ENCODE measurements around the gene RNU1-3. TPM values are rescaled to one million over a fixed set of nuclear protein-coding genes. Genes with fewer than 3 reads are reported as not detected.
A peak's percentile ranks its signal among the peaks of the same experiment; 100 is the strongest.
"Not testable (repeated sequence)": the region's sequence is repeated elsewhere in the genome, so short reads cannot be mapped to it uniquely, and the experiment has no call there.

The RNU1-3 gene
- total RNA-seq, 1 experiment from 2014 or later = under 0.01 TPM

- not testable (repeated sequence) for H3K4me3 ChIP-seq (ENCODE audit: insufficient read depth, low read depth, low read length); DNase-seq; H3K36me3 ChIP-seq (replicated peaks; ENCODE audit: control insufficient read depth, insufficient read depth, low read length); H3K27me3 ChIP-seq (ENCODE audit: control insufficient read depth, insufficient read depth, low read length)
Measured at GRCh38 chr1:16651560-16651959, 15.2 kb downstream of the RNU1-3 start.

GRCh38 chr1:16649960-16650359, 16.8 kb downstream of the RNU1-3 start:
- DNase-seq; H3K27me3 ChIP-seq (ENCODE audit: control insufficient read depth, insufficient read depth, low read length): not testable (repeated sequence)

GRCh38 chr1:16649390-16649789, 17.4 kb downstream of the RNU1-3 start:
- H3K36me3 ChIP-seq (replicated peaks; ENCODE audit: control insufficient read depth, insufficient read depth, low read length); H3K4me3 ChIP-seq (ENCODE audit: insufficient read depth, low read depth, low read length); DNase-seq; H3K27me3 ChIP-seq (ENCODE audit: control insufficient read depth, insufficient read depth, low read length): not testable (repeated sequence)

More at GRCh38 chr1:16649960-16650359, 16.8 kb downstream of the RNU1-3 start:
- H3K36me3 ChIP-seq (replicated peaks; ENCODE audit: control insufficient read depth, insufficient read depth, low read length); H3K4me3 ChIP-seq (ENCODE audit: insufficient read depth, low read depth, low read length): not testable (repeated sequence)

- H3K27me3 ChIP-seq (ENCODE audit: control insufficient read depth, insufficient read depth, low read length); H3K36me3 ChIP-seq (replicated peaks; ENCODE audit: control insufficient read depth, insufficient read depth, low read length); H3K4me3 ChIP-seq (ENCODE audit: insufficient read depth, low read depth, low read length); DNase-seq: not testable (repeated sequence)
Measured at GRCh38 chr1:16648756-16649155, 18.0 kb downstream of the RNU1-3 start.

GRCh38 chr1:16648250-16648649, 18.5 kb downstream of the RNU1-3 start:
- not testable (repeated sequence) for H3K27me3 ChIP-seq (ENCODE audit: control insufficient read depth, insufficient read depth, low read length); DNase-seq; H3K36me3 ChIP-seq (replicated peaks; ENCODE audit: control insufficient read depth, insufficient read depth, low read length)
- H3K4me3 ChIP-seq (ENCODE audit: insufficient read depth, low read depth, low read length) = peak overlapping the region; percentile 14; the same call in 1 of the 2 replicates

- H3K36me3 ChIP-seq (replicated peaks; ENCODE audit: control insufficient read depth, insufficient read depth, low read length); DNase-seq; H3K27me3 ChIP-seq (ENCODE audit: control insufficient read depth, insufficient read depth, low read length): not testable (repeated sequence)
- peak overlapping the region; percentile 28; the same call in 1 of the 2 replicates for H3K4me3 ChIP-seq (ENCODE audit: insufficient read depth, low read depth, low read length)
Measured at GRCh38 chr1:16647179-16648176, 19.3 kb downstream of the RNU1-3 start.

- H3K4me3 ChIP-seq (ENCODE audit: insufficient read depth, low read depth, low read length); H3K27me3 ChIP-seq (ENCODE audit: control insufficient read depth, insufficient read depth, low read length); DNase-seq; H3K36me3 ChIP-seq (replicated peaks; ENCODE audit: control insufficient read depth, insufficient read depth, low read length): not testable (repeated sequence)
Measured at GRCh38 chr1:16646716-16647115, 20.0 kb downstream of the RNU1-3 start.

GRCh38 chr1:16646061-16646664, 20.6 kb downstream of the RNU1-3 start:
- DNase-seq; H3K4me3 ChIP-seq (ENCODE audit: insufficient read depth, low read depth, low read length); H3K27me3 ChIP-seq (ENCODE audit: control insufficient read depth, insufficient read depth, low read length); H3K36me3 ChIP-seq (replicated peaks; ENCODE audit: control insufficient read depth, insufficient read depth, low read length): not testable (repeated sequence)

GRCh38 chr1:16645271-16646060, 21.3 kb downstream of the RNU1-3 start:
- not testable (repeated sequence) for H3K36me3 ChIP-seq (replicated peaks; ENCODE audit: control insufficient read depth, insufficient read depth, low read length); H3K27me3 ChIP-seq (ENCODE audit: control insufficient read depth, insufficient read depth, low read length); H3K4me3 ChIP-seq (ENCODE audit: insufficient read depth, low read depth, low read length)
- peak; percentile 52 for DNase-seq

- not testable (repeated sequence) for H3K27me3 ChIP-seq (ENCODE audit: control insufficient read depth, insufficient read depth, low read length); H3K36me3 ChIP-seq (replicated peaks; ENCODE audit: control insufficient read depth, insufficient read depth, low read length)
- DNase-seq = peak; percentile 99
- peak overlapping the region; percentile 97 for H3K4me3 ChIP-seq (ENCODE audit: insufficient read depth, low read depth, low read length)
Measured at GRCh38 chr1:16644482-16645270, 22.1 kb downstream of the RNU1-3 start.

- H3K36me3 ChIP-seq (replicated peaks; ENCODE audit: control insufficient read depth, insufficient read depth, low read length) = no peaks in the 10 kb centered on the region; the same call in 1 of the 2 replicates
- peak overlapping the region; percentile 97 for H3K4me3 ChIP-seq (ENCODE audit: insufficient read depth, low read depth, low read length)
- no peak for DNase-seq
- peaks cover 7% of the 10 kb centered on the region for H3K27me3 ChIP-seq (ENCODE audit: control insufficient read depth, insufficient read depth, low read length)
Measured at GRCh38 chr1:16644193-16644481, 22.6 kb downstream of the RNU1-3 start.

- not testable (repeated sequence) for H3K36me3 ChIP-seq (replicated peaks; ENCODE audit: control insufficient read depth, insufficient read depth, low read length); H3K27me3 ChIP-seq (ENCODE audit: control insufficient read depth, insufficient read depth, low read length); DNase-seq
- H3K4me3 ChIP-seq (ENCODE audit: insufficient read depth, low read depth, low read length) = peak overlapping the region; percentile 97
Measured at GRCh38 chr1:16643476-16644192, 23.1 kb downstream of the RNU1-3 start.

- not testable (repeated sequence) for H3K27me3 ChIP-seq (ENCODE audit: control insufficient read depth, insufficient read depth, low read length); H3K4me3 ChIP-seq (ENCODE audit: insufficient read depth, low read depth, low read length); DNase-seq; H3K36me3 ChIP-seq (replicated peaks; ENCODE audit: control insufficient read depth, insufficient read depth, low read length)
Measured at GRCh38 chr1:16643001-16643411, 23.7 kb downstream of the RNU1-3 start.
